NCI-H2107 treated with DMSO at 0.1 percent for 48 hours (cell line): Measurements from ENCODE around the gene QRFP.
"Not testable (repeated sequence)": the region's sequence is repeated elsewhere in the genome, so short reads cannot be mapped to it uniquely, and the experiment has no call there.

Experiments used
- DNase-seq: peaks from one replicate; lab custom pipeline; 2025; ENCODE audit not compliant: unreplicated experiment; lab: John Stamatoyannopoulos, UW

Gene QRFP

DNA sequence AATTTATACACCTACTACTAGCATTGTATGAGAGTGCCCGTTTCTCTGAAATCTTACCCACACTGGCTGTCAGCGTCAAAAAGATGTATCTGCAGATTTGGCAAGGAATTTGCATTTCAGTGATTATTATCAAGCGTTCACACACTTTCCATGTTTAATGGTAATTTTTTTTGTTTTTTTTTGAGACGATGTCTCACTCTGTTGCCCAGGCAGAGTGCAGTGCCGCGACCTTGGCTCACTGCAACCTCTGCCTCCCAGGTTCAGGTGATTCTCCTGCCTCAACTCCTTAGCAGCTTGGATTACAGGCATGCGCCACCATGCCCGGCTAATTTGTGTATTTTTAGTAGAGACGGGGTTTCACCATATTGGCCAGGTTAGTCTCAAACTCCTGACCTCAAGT lies 47.3 kb downstream of the QRFP start:
- DNase-seq = no peak

DNA sequence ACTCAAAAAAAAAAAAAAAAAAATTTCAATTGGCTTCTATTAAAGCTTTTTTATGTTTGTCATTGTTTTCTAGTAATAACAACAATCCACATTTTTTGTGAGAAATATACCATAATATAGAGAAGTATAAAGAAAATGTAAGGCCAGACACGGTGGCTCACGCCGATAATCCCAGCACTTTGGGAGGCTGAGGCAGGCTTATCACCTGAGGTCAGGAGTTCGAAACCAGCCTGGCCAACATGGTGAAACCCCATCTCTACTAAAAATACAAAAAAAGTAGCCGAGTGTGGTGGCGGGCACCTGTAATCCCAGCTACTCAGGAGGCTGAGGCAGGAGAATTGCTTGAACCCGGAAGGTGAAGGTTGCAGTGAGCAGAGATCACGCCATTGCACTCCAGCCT lies 48.1 kb downstream of the QRFP start:
- DNase-seq = not testable (repeated sequence)

DNA sequence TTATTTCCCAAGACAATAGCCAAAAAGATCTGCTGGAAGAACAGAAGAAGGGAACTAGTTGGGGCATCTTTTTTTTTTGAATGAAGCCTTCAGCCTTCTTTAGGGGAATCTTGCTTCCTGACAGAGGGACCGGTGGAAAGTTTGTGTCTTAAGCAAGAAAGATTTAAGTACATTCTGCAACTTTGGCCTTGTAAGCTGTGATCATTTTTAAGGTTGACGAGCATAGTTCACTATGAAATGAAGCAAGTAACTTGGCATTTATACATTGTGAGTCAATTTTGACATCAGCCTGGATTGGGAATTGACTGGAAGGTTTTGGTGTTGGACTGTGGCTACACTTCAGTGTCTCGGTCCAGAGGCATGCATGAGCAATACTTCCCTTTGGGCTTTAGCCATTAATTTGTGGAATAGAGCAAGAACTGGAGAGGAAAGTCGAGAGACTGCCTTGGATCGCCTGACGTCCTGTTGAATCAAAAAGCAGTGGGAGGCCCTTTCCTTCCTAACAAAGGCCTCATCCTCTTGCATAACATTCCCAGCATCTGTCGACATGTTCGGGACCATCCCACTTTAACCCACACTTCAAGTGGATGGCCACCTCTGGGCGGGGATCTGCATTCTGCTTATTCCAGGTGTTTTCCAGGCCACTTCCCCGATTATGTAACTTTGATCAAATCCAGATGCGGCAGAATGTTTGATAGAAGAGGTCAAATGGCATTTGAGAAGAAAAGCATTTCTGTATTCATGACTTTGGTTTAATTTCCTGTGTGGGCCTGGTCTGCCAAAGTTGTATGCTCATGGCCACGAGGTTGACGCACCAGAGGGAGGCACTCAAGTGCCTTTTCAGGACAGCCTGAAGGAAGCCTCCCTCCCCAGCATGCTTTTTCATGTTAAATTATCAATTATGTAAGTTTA lies 49.0 kb downstream of the QRFP start:
- no peak for DNase-seq

DNA sequence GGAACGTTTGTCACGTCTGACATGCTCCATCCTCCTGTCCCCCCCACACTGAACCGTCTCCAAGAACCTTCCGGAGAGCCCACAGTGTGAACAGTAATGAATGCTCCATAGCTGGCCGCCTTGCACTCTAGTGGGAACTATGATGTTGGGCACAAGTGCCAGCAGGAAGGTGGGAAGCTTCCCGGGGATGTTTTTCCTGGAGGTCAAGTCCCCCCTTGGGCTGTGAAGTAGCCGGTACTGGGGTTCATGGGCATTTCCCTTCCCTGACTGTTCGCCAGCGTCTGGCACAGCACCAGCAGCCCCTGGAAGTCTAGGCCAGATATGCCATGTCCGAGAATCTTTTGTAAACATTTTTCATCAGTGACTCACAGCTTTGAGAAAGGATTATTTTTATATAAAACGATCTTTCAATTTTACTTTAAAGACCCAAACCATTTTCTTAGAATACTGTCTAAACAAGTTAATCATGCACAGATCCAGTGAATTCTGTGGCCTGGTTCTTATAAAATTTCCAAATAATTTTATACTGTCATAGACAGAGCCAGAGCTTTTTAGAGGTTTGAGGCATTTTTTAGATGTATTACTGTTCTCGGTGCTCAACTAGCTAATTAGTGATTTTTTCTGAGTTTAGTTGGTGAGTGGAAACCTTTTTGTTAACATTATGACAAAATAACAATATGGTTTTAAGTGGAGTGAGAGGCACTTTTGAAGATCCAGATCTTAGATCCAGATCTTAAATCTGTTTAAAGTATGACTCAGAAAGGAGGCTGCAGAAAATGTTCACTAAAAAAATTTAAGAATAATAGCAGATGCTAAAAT lies 49.9 kb downstream of the QRFP start:
- no peak for DNase-seq

DNA sequence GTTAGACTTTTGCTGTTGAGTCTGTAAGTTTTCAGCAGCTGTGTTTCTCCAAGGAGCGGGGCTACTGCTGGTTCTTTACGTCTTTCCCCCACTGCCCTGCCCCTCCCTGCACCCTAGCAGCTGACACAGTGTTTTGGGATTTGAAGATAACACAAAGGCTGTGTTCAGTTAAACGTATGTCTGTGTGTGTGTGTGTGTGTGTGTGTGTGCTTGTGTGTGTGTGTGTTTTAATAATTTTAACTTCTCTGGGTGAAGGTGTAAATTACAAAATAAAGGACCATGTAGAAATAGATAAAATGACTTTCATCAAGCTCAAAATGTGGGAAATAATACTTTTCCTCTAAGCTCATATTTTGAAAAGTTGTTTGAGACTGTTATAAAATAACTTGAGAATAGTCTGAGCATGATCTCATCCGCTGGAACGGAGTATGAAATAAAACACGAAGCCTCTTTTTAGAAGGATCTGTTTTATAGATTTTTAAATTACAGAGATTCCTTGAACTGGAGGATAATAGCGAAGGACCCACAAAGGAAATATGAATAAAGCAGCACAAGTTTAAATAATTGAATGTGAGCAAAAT lies 50.6 kb downstream of the QRFP start:
- no peak for DNase-seq

DNA sequence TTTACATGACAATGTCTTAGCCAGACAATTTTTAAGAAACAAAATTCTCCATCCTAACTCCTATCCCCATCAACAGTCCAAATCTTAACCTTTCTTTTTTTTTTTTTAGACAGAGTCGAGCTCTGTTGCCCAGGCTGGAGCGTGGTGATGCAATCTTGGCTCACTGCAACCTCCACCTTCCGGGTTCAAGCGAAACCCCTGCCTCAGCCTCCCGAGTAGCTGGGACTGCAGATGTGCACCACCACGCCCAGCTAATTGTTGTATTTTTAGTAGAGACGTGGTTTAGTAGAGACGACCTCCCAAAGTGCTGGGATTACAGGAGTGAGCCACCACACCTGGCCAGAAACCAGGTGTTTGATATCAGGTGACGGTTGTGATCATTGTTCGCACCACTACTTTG lies 51.4 kb downstream of the QRFP start:
- DNase-seq = no peak

DNA sequence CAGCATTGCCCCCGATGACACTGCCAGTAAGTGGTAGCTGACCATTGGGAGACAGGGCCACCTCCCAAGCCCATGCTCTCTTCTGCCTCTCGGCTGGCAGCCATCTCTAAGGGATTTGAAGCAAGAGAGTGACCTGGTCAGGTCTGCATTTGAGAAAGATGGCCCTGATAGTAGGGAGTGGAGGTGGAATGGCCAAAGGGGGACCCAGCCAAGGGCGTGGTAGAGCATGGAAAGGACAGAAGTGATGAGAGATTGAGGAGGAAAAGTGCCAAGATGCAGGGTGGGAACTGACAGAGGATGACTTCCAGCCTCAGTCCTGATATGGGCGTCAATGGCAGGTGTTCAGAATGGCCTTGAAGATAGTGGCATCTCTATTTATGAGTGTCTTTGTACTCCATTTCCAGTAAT lies 52.6 kb downstream of the QRFP start:
- DNase-seq = no peak

DNA sequence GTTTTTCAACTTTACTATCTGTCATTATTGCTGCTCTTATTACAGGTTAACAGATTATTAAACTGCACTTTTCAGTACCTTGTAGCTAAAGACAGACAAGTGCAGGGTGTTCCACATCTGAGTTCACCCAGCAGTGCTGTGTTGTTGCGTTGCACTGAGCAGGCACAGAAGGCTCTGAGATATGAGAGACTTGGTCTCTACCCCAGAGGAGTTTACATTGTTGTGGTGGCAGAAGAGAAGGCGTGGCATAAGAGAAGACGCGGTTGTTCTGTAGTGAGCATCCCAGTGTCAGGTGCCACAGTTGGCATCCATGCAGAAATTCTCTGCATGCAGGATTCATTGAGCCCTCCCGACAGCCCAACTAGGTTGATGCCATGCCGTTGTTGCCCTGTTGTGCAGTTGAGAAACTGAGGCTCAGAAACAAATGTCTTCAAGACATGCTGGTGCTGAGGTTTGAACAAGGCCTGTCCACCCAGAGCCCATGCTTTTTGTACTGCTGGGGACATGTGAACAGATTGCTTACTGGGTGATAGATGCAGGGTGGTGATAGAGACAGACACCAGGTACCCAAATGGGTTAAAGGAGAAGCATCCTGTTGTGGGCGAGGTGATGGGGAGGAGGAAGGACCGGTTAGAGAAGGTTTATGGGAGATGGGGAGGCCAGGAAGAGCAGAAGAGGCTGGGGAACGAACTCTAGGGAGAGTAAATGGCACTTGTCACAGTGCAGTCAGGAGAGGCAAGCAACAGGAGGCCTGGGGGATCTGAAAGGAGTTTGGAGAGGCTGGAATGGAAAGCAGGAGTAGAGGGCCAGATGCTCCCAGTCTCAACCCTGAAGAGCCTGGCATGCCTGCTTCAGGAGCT lies 53.3 kb downstream of the QRFP start:
- no peak for DNase-seq
